ENCODE data around the gene GABRB1. TPM values are rescaled to one million over a fixed set of nuclear protein-coding genes. Genes with fewer than 3 reads are reported as not detected.

Gene GABRB1
- total and polyA plus RNA-seq, 2 experiments from 2014 or later: 2.8 to 5.5 TPM

GRCh38 chr4:47194036-47194737 is 162.8 kb downstream of the GABRB1 start:
- peak overlapping the region; percentile 63 for H3K27ac ChIP-seq
- no peak overlapping the region for H3K4me3 ChIP-seq
- peak overlapping the region; percentile 40 for H3K4me2 ChIP-seq
- no peak for DNase-seq (ENCODE audit: low spot score)
- no peaks in the 10 kb centered on the region for H3K36me3 ChIP-seq (replicated peaks; ENCODE audit: insufficient read depth, low read depth)
- no peaks in the 10 kb centered on the region for H3K27me3 ChIP-seq
- WGBS (ENCODE audit: low lambda C conversion rate, missing lambda C conversion rate): 74% methylated on average over 4 of the region's 4 CpGs
- H3K9me3 ChIP-seq (ENCODE audit: low read depth): no peaks in the 10 kb centered on the region
- no peaks in the 10 kb centered on the region for H3K4me1 ChIP-seq (ENCODE audit: insufficient read depth)
- H2AFZ ChIP-seq: no peak overlapping the region
- TF ChIP-seq EZH2phosphoT487 (IDR thresholded peaks at IDR 0.05; ENCODE audit: low read depth, severe bottlenecking, unreplicated experiment) (no peak), EZH2 (IDR thresholded peaks at IDR 0.05; ENCODE audit: borderline replicate concordance) (no peak), CTCF (IDR thresholded peaks at IDR 0.05; ENCODE audit: poor library complexity) (no peak)
- no peaks in the 10 kb centered on the region for H3K9me2 ChIP-seq (replicated peaks; ENCODE audit: insufficient read depth)
- no peaks in the 10 kb centered on the region for H4K20me1 ChIP-seq (ENCODE audit: insufficient read depth, poor library complexity, severe bottlenecking)
- H3K79me2 ChIP-seq: no peaks in the 10 kb centered on the region

- H2AFZ ChIP-seq: no peak overlapping the region
Observed at GRCh38 chr4:47195706-47196105, 164.3 kb downstream of the GABRB1 start.

GRCh38 chr4:47198791-47199190 is 167.4 kb downstream of the GABRB1 start:
- Histone ChIP-seq H3K9me3 (ENCODE audit: low read depth) (no peaks in the 10 kb centered on the region), H3K4me3 (no peak overlapping the region)
- 80% methylated on average over 5 of the region's 5 CpGs for WGBS (ENCODE audit: low lambda C conversion rate, missing lambda C conversion rate)

More at GRCh38 chr4:47195706-47196105, 164.3 kb downstream of the GABRB1 start:
- Histone ChIP-seq H3K4me2 (no peak overlapping the region), H3K27ac (no peak overlapping the region), H3K4me1 (ENCODE audit: insufficient read depth) (no peaks in the 10 kb centered on the region), H3K4me3 (no peak overlapping the region), H3K27me3 (no peaks in the 10 kb centered on the region), H3K9me2 (replicated peaks; ENCODE audit: insufficient read depth) (no peaks in the 10 kb centered on the region), H4K20me1 (ENCODE audit: insufficient read depth, poor library complexity, severe bottlenecking) (no peaks in the 10 kb centered on the region), H3K36me3 (replicated peaks; ENCODE audit: insufficient read depth, low read depth) (no peaks in the 10 kb centered on the region), H3K9me3 (ENCODE audit: low read depth) (no peaks in the 10 kb centered on the region), H3K79me2 (no peaks in the 10 kb centered on the region)
- TF ChIP-seq EZH2 (IDR thresholded peaks at IDR 0.05; ENCODE audit: borderline replicate concordance) (no peak), EZH2phosphoT487 (IDR thresholded peaks at IDR 0.05; ENCODE audit: low read depth, severe bottlenecking, unreplicated experiment) (no peak), CTCF (IDR thresholded peaks at IDR 0.05; ENCODE audit: poor library complexity) (no peak)
- no peak for DNase-seq (ENCODE audit: low spot score)

More at GRCh38 chr4:47198791-47199190, 167.4 kb downstream of the GABRB1 start:
- H3K27ac ChIP-seq: no peak overlapping the region
- no peaks in the 10 kb centered on the region for H3K4me1 ChIP-seq (ENCODE audit: insufficient read depth)
- TF ChIP-seq EZH2 (IDR thresholded peaks at IDR 0.05; ENCODE audit: borderline replicate concordance) (no peak), EZH2phosphoT487 (IDR thresholded peaks at IDR 0.05; ENCODE audit: low read depth, severe bottlenecking, unreplicated experiment) (no peak), CTCF (IDR thresholded peaks at IDR 0.05; ENCODE audit: poor library complexity) (no peak)
- H3K4me2 ChIP-seq: no peak overlapping the region
- no peaks in the 10 kb centered on the region for H3K9me2 ChIP-seq (replicated peaks; ENCODE audit: insufficient read depth)
- no peaks in the 10 kb centered on the region for H4K20me1 ChIP-seq (ENCODE audit: insufficient read depth, poor library complexity, severe bottlenecking)
- no peak overlapping the region for H2AFZ ChIP-seq
- no peak for DNase-seq (ENCODE audit: low spot score)
- H3K27me3 ChIP-seq: no peaks in the 10 kb centered on the region
- H3K36me3 ChIP-seq (replicated peaks; ENCODE audit: insufficient read depth, low read depth): no peaks in the 10 kb centered on the region
- H3K79me2 ChIP-seq: no peaks in the 10 kb centered on the region
